GM18867 (cell line): ENCODE data around the gene CCNY.

ENCODE experiments used
- ATAC-seq: cut with Tn5 transposase; IDR thresholded peaks from one replicate; pipeline ENCODE4 v1.9.1; 2021; ENCODE audit warnings: mild to moderate bottlenecking, moderate library complexity; ENCODE audit not compliant: unreplicated experiment

The CCNY gene

GRCh38 chr10:35423505-35424306, 87.4 kb downstream of the CCNY start:
- ATAC-seq, result no peak

GRCh38 chr10:35424680-35425285, 88.5 kb downstream of the CCNY start:
- ATAC-seq, result no peak

- no peak for ATAC-seq
Observed at GRCh38 chr10:35425595-35425994, 89.3 kb downstream of the CCNY start.

GRCh38 chr10:35426657-35427056, 90.3 kb downstream of the CCNY start:
- no peak for ATAC-seq

- no peak for ATAC-seq
Observed at GRCh38 chr10:35427543-35427942, 91.2 kb downstream of the CCNY start.

GRCh38 chr10:35428521-35428920, 92.2 kb downstream of the CCNY start:
- no peak for ATAC-seq

GRCh38 chr10:35432781-35433338, 96.6 kb downstream of the CCNY start:
- ATAC-seq, result no peak

GRCh38 chr10:35433851-35434426, 97.6 kb downstream of the CCNY start:
- no peak for ATAC-seq

GRCh38 chr10:35434533-35434932, 98.2 kb downstream of the CCNY start:
- ATAC-seq, result peak; percentile 62

- ATAC-seq, result no peak
Observed at GRCh38 chr10:35435824-35436223, 99.5 kb downstream of the CCNY start.

- no peak for ATAC-seq
Observed at GRCh38 chr10:35437829-35438228, 101.5 kb downstream of the CCNY start.

- ATAC-seq, result no peak
Observed at GRCh38 chr10:35438718-35439571, 102.6 kb downstream of the CCNY start.

GRCh38 chr10:35440016-35440415, 103.7 kb downstream of the CCNY start:
- ATAC-seq, result no peak

GRCh38 chr10:35442028-35442427, 105.7 kb downstream of the CCNY start:
- ATAC-seq, result no peak

- ATAC-seq, result no peak
Observed at GRCh38 chr10:35442592-35442991, 106.3 kb downstream of the CCNY start.

GRCh38 chr10:35443858-35444257, 107.5 kb downstream of the CCNY start:
- no peak for ATAC-seq

GRCh38 chr10:35445150-35445884, 109.0 kb downstream of the CCNY start:
- no peak for ATAC-seq

GRCh38 chr10:35446439-35446838, 110.1 kb downstream of the CCNY start:
- ATAC-seq, result no peak

GRCh38 chr10:35447693-35448407, 111.5 kb downstream of the CCNY start:
- no peak for ATAC-seq
